Colonic mucosa (tissue), 4 donors: ENCODE data around the gene PIM3. TPM values are rescaled to one million over a fixed set of nuclear protein-coding genes. Genes with fewer than 3 reads are reported as not detected.
"Not testable (repeated sequence)": the region's sequence is repeated elsewhere in the genome, so short reads cannot be mapped to it uniquely, and the experiment has no call there.

Experiments used
- DNase-seq: peaks from one replicate; pipeline ENCODE4 v3.0.0-alpha.2; 2020
- H3K27ac ChIP-seq: fragments of 200-600 bp; one replicate; pipeline ENCODE4 v1.8.0; 2021
- H3K27me3 ChIP-seq: fragments of 200-600 bp; one replicate; pipeline ENCODE4 v1.8.0; 2021
- H3K36me3 ChIP-seq: fragments of 200-600 bp; one replicate; pipeline ENCODE4 v1.8.0; 2021
- H3K4me1 ChIP-seq: fragments of 200-600 bp; one replicate; pipeline ENCODE4 v1.8.0; 2021; ENCODE audit warnings: mild to moderate bottlenecking
- H3K4me3 ChIP-seq: fragments of 200-600 bp; one replicate; pipeline ENCODE4 v1.8.0; 2021
- H3K9ac ChIP-seq, 2 donors: one replicate each; pipeline ENCODE4 v1.7.0; 2013; ENCODE audit warnings: control low read depth in 2 of 2, low read depth in 2 of 2, low read length in 2 of 2
- H3K9me3 ChIP-seq: fragments of 200-600 bp; one replicate; pipeline ENCODE4 v1.8.0; 2021
- intact Hi-C: fragments of 100-400 bp; cut with DNase I; formaldehyde crosslinking; loops from one replicate; pipeline ENCODE4 v1.14.1; 2022
- total RNA-seq, 2 donors: library from RNA; stranded (reverse); fragmentation: NEBNext Ultra II Directional in 1 of 2; extraction: Animal tissue kit (Norgen Biotek cat#: 25700) in 1 of 2; gene quantifications; one replicate each; pipeline ENCODE4 v1.2.1, GENCODE V29; 2021
- TF ChIP-seq, protein P1 (sequence below): fragments of 200-600 bp; IDR thresholded peaks from one replicate; pipeline ENCODE4 v1.8.0; 2022; ENCODE audit warnings: antibody characterized with exemption, mild to moderate bottlenecking
- donor health status: healthy.
- donor health status: DM: no; HTN: no; CAD: no.
- donor health status: DM: no; HTN: no; CAD: no.

The PIM3 gene
- total RNA-seq, 2 donors from 2014 or later, result 65.6 to 74.4 TPM

DNA sequence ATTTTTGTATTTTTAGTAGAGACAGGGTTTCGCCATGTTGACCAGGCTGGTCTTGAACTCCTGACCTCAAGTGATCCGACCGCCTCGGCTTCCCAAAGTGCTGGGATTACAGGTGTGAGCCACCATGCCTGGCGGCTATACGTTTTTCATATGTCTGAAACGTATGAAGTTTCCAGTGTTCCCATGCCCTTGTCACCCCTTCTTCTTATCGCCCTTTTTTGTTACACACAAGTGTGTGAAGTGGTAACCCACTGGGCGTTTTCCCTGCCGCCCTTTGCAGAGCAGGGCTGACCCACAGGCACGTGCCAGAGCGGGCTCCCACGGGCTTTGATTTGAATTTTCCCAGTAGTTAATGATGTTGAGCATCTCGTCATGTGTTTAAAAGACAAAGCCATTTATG, 17.0 kb downstream of the PIM3 start:
- intact Hi-C loops, result no loop called here
- no peaks in the 10 kb centered on the region for H3K27me3 ChIP-seq
- H3K9me3 ChIP-seq, result no peaks in the 10 kb centered on the region
- TF ChIP-seq, protein P1, sequence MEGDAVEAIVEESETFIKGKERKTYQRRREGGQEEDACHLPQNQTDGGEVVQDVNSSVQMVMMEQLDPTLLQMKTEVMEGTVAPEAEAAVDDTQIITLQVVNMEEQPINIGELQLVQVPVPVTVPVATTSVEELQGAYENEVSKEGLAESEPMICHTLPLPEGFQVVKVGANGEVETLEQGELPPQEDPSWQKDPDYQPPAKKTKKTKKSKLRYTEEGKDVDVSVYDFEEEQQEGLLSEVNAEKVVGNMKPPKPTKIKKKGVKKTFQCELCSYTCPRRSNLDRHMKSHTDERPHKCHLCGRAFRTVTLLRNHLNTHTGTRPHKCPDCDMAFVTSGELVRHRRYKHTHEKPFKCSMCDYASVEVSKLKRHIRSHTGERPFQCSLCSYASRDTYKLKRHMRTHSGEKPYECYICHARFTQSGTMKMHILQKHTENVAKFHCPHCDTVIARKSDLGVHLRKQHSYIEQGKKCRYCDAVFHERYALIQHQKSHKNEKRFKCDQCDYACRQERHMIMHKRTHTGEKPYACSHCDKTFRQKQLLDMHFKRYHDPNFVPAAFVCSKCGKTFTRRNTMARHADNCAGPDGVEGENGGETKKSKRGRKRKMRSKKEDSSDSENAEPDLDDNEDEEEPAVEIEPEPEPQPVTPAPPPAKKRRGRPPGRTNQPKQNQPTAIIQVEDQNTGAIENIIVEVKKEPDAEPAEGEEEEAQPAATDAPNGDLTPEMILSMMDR, result no peak
- H3K36me3 ChIP-seq, result no peaks in the 10 kb centered on the region
- H3K4me3 ChIP-seq, result no peak overlapping the region
- H3K27ac ChIP-seq, result no peak overlapping the region
- H3K9ac ChIP-seq, result no peak overlapping the region
- DNase-seq, result no peak
- H3K4me1 ChIP-seq, result no peaks in the 10 kb centered on the region

DNA sequence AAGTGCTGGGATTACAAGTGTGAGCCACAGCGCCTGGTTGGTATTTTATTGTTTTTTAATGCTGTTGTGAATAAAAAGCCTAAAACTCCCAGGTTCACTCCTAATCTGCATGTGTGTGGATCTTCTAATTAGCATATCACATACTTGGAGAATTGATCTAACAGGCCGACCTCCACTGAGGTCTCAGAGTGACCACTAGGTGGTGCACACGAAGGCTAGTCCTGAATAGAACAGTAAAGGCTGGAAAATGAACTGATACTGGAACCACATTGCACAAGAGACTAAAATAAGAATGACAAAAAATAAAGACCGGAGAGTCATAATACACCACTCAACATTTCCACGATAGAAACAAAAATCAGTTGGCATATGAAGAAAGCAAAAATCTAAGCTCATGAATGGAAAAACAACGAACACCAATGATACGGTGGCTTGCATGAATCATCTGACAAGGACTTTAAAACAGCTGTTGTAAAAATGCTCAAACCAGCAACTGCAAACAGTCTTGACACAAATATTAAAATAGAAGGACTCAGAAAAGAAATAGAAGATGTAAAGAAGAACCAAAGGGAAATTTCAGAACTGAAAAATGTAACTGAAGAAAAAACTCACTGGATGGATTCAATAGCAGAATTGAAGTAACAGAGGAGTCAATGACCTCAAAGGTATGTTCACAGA, 19.2 kb downstream of the PIM3 start:
- peaks cover 7% of the 10 kb centered on the region for H3K4me1 ChIP-seq
- peaks cover 16% of the 10 kb centered on the region for H3K27me3 ChIP-seq
- no peak overlapping the region for H3K27ac ChIP-seq
- H3K4me3 ChIP-seq, result no peak overlapping the region
- no peaks in the 10 kb centered on the region for H3K9me3 ChIP-seq
- no peak overlapping the region for H3K9ac ChIP-seq
- TF ChIP-seq, protein P1, result peak; percentile 60
- intact Hi-C loops, result loop anchor here (5.0 kb wide), 1 partner anchor 53 kb away; no protein-coding TSS in a partner anchor
- peak; percentile 57 for DNase-seq
- no peaks in the 10 kb centered on the region for H3K36me3 ChIP-seq

DNA sequence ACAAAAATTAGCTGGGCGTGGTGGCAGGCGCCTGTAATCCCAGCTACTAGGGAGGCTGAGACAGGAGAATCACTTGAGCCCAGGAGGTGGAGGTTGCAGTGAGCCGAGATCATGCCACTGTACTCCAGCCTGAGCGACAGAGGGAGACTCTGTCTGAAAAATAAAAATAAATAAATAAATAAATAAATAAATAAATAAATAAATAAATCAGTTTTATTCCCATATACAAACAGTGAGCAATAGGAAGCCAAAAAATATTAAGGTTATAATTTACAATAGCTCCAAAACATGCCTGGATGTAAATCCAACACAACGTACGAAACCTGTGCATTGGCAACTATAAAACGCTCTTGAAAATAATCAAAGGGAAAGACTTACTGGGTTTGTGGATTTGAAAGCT, 21.2 kb downstream of the PIM3 start:
- H3K36me3 ChIP-seq, H3K4me3 ChIP-seq, H3K9me3 ChIP-seq, H3K4me1 ChIP-seq, H3K9ac ChIP-seq, H3K27ac ChIP-seq, DNase-seq: not testable (repeated sequence)
- H3K27me3 ChIP-seq, result peaks cover 16% of the 10 kb centered on the region
- intact Hi-C loops, result loop anchor here (5.0 kb wide), 1 partner anchor 51 kb away; no protein-coding TSS in a partner anchor

DNA sequence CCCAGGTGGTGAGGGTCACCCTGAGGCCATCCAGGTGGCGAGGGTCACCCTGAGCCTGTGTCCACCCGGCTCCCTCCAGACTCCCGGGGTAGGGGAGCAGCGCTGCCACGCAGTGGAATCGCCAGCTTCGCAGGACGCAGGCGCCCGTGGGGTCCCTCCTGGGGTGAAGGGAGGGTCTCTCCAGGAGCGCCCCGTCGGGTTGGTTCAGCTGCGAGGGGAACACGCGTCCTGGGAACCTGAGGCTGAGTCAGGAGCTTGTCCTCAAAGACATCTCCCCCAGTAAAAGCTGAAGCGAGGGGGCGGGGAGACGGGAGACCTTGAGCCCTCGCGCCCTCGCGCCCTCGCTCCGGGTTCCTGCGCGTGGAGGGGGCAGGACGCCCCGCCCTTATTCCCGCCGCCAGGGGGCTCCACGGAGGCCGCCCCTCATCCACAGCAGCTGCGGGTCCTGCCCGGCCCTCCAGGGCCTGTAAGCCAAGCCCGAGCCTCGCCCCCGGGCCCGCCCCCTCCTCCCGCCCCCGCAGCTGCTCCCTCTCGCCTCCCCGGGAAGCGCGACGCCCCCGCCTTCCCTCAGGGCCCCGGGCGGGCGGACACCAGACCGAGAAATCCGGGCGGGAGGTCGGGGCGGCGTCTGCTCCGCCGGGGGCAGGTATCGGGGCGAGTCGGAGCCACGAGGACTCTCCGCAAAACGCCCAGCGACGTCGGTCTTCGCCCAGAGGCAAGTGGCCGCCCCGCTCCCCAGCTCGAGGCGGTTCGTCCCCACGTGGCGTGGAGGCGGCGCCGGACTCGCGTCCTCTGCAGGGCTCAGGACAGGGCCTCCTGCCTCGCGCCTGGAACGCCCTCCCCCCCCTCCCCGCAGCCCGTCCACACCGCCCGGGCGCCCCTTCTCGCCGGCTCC, 22.8 kb downstream of the PIM3 start:
- no peaks in the 10 kb centered on the region for H3K9me3 ChIP-seq
- peak overlapping the region; percentile 14 for H3K4me3 ChIP-seq
- intact Hi-C loops, result loop anchor here (5.0 kb wide), 1 partner anchor 49 kb away; no protein-coding TSS in a partner anchor
- H3K4me1 ChIP-seq, result peaks cover 7% of the 10 kb centered on the region
- H3K27me3 ChIP-seq, result peaks cover 16% of the 10 kb centered on the region
- no peaks in the 10 kb centered on the region for H3K36me3 ChIP-seq
- no peak overlapping the region for H3K27ac ChIP-seq
- no peak overlapping the region for H3K9ac ChIP-seq
- TF ChIP-seq, protein P1, result peak; percentile 39
- DNase-seq, result no peak

DNA sequence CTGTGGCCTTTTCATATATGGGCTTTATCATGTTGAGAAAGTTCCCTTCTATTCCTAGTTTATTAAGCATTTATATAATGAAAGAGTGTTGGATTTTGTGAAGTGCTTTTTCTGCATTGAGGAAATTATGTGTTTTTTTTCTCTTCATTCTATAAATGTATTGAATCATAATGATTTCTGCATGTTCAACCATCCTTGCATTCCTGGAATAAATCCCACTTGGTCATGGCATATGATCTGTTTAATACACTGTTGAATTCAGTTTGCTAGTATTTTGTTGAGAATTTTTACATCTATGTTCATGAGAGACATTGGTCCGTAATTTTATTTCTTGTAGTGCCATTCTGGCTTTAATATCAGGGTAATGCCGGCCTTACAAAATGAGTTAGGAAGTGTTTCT, 25.8 kb downstream of the PIM3 start:
- Histone ChIP-seq H3K9ac (no peak overlapping the region), H3K4me1 (peaks cover 7% of the 10 kb centered on the region), H3K36me3 (no peaks in the 10 kb centered on the region), H3K4me3 (no peak overlapping the region), H3K27ac (no peak overlapping the region), H3K9me3 (no peaks in the 10 kb centered on the region), H3K27me3 (peaks cover 16% of the 10 kb centered on the region)
- TF ChIP-seq, protein P1, result no peak
- DNase-seq, result no peak
- intact Hi-C loops, result no loop called here

DNA sequence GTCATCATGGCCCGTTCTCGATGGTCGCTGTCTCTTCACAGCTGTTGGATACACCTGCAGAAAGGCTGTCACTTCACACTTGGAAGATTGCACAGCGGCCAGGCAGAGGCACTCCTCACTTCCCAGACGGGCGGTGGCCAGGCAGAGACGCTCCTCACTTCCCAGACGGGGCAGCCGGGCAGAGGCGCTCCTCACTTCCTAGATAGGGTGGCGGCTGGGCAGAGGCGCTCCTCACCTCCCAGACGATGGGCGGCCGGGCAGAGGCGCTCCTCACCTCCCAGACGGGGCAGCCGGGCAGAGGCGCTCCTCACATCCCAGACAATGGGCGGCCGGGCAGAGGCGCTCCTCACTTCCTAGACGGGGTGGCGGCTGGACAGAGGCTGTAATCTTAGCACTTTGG, 29.3 kb downstream of the PIM3 start:
- H3K27me3 ChIP-seq, H3K27ac ChIP-seq, H3K4me3 ChIP-seq, H3K4me1 ChIP-seq, H3K9ac ChIP-seq, DNase-seq, intact Hi-C loops, H3K36me3 ChIP-seq, H3K9me3 ChIP-seq: not testable (repeated sequence)
